Spleen (tissue), 11 donors: ENCODE measurements around the gene GYG1. TPM values are rescaled to one million over a fixed set of nuclear protein-coding genes. Genes with fewer than 3 reads are reported as not detected.

Experiments used
- DNase-seq: peaks from one replicate; pipeline ENCODE4 v3.0.0-alpha.2; 2020
- H3K27ac ChIP-seq, 8 donors: fragments of 200-600 bp; sonication (generic) in 7 of 8; 1 replicate in 4 of 8; 2 replicates in 4 of 8; pipeline versions ENCODE4 v1.5.0 to v1.8.0; 2016 to 2021; ENCODE audit warnings: inconsistent platforms in 4 of 8, mild to moderate bottlenecking in 4 of 8, moderate library complexity in 1 of 8
- H3K27me3 ChIP-seq, 7 donors: fragments of 200-600 bp; sonication (generic) in 6 of 7; replicated peaks in 1 of 7; 1 replicate in 4 of 7; 2 replicates in 3 of 7; pipeline versions ENCODE4 v1.5.0 to v1.8.0; 2016 to 2021; ENCODE audit warnings: inconsistent platforms in 3 of 7, mild to moderate bottlenecking in 1 of 7
- H3K36me3 ChIP-seq, 6 donors: fragments of 200-600 bp; sonication (generic) in 5 of 6; 1 replicate in 4 of 6; 2 replicates in 2 of 6; pipeline versions ENCODE4 v1.5.0 to v1.8.0; 2016 to 2021; ENCODE audit warnings: inconsistent platforms in 2 of 6
- H3K4me1 ChIP-seq, 6 donors: fragments of 200-600 bp; sonication (generic) in 5 of 6; 1 replicate in 3 of 6; 2 replicates in 3 of 6; pipeline versions ENCODE4 v1.5.0 to v1.8.0; 2016 to 2021; ENCODE audit warnings: inconsistent platforms in 3 of 6
- H3K4me3 ChIP-seq, 8 donors: fragments of 200-600 bp; sonication (generic) in 7 of 8; 1 replicate in 4 of 8; 2 replicates in 4 of 8; pipeline versions ENCODE4 v1.5.0 to v1.8.0; 2016 to 2021; ENCODE audit warnings: inconsistent platforms in 4 of 8, mild to moderate bottlenecking in 4 of 8, moderate library complexity in 2 of 8
- H3K9me3 ChIP-seq, 8 donors: fragments of 200-600 bp; sonication (generic) in 7 of 8; 1 replicate in 4 of 8; 2 replicates in 4 of 8; pipeline versions ENCODE4 v1.5.0 to v1.8.0; 2016 to 2021; ENCODE audit warnings: inconsistent platforms in 4 of 8
- CTCF ChIP-seq, 11 experiments: fragments of 200-600 bp in 7 of 11; fragments of 450-650 bp in 4 of 11; sonication (generic) in 4 of 11; IDR thresholded peaks in 8 of 11; conservative IDR thresholded peaks in 3 of 11; 1 replicate in 7 of 11; 2 replicates in 4 of 11; pipeline versions ENCODE4 v1.4.0 to v1.8.0; 2016 to 2021; ENCODE audit warnings: antibody characterized with exemption in 11 of 11, inconsistent platforms in 4 of 11, mild to moderate bottlenecking in 1 of 11
- POLR2A ChIP-seq, 3 donors: fragments of 450-650 bp; IDR thresholded peaks; one replicate each; pipeline ENCODE4 v1.5.1; 2017; ENCODE audit warnings: antibody characterized with exemption in 3 of 3, mild to moderate bottlenecking in 1 of 3
- POLR2AphosphoS5 ChIP-seq, 3 donors: sonication (generic); formaldehyde crosslinking; IDR thresholded peaks; one replicate each; pipeline ENCODE4 v1.5.1; 2017; ENCODE audit warnings: antibody characterized with exemption in 3 of 3
- WGBS, 5 donors: extraction: QIAGEN DNeasy Blood & Tissue Kit in 3 of 5; methylation state at CpG; one replicate each; pipeline versions ENCODE4 v1.1.5 to v1.1.7; 2013 to 2018; 5-methylcytosine and 5-hydroxymethylcytosine counted together
- intact Hi-C: fragments of 100-400 bp; cut with DNase I; formaldehyde crosslinking; loops from one replicate; pipeline ENCODE4 v1.15.0; 2023; ENCODE audit warnings: low total_unique reads
- polyA plus RNA-seq, 3 donors: library from polyadenylated mRNA; stranded (reverse); fragments of 200-250 nt; gene quantifications; one replicate each; pipeline ENCODE4 v1.2.1, GENCODE V29; 2013
- total RNA-seq, 7 donors: library from RNA; depleted of rRNA in 3 of 7; stranded (reverse); fragments of >200 nt in 3 of 7; fragmentation: NEBNext Ultra II Directional in 4 of 7; extraction: Animal tissue kit (Norgen Biotek cat#: 25700) in 4 of 7; gene quantifications; one replicate each; pipeline versions ENCODE4 v1.1.0 to v1.2.1, GENCODE V29; 2016 to 2021
- donor health status: healthy with polysubstance abuse.
- donor health status: DM: no; HTN: no; CAD: no; lungs with moderate emphysema.
- donor health status: DM: no; HTN: no; CAD: no.
- donor health status: Bipolar disorder and iron deficiency.
- donor health status: healthy.
- donor health status: DM: no; HTN: no; CAD: no.
- donor health status: DM: yes; HTN: yes; CAD: no.

Gene GYG1
- total and polyA plus RNA-seq, 10 donors, result 21.4 to 117 (median 54.8) TPM

GRCh38 chr3:148954981-148955380, 36.4 kb upstream of the GYG1 start:
- Histone ChIP-seq H3K36me3 (no peaks in the 10 kb centered on the region), H3K4me3 (no peak overlapping the region), H3K9me3 (no peaks in the 10 kb centered on the region), H3K27me3 (no peaks in the 10 kb centered on the region), H3K27ac (no peak overlapping the region), H3K4me1 (peaks cover 0 to 16% (median 0%) of the 10 kb centered on the region in 6 donors)
- TF ChIP-seq POLR2A (IDR thresholded peaks at IDR 0.05) (no peak), CTCF (IDR thresholded peaks at IDR 0.05 in 8 of 11, conservative IDR thresholded peaks at IDR 0.05 in 3 of 11) (no peak), POLR2AphosphoS5 (IDR thresholded peaks at IDR 0.05) (no peak)
- WGBS, 5 donors, result 61 to 83% (median 75%) methylated on average over 4 of the region's 4 CpGs
- intact Hi-C loops, result loop anchor here (2.0 to 10.0 kb wide), 2 partner anchors 160 to 320 kb away; no protein-coding TSS in a partner anchor
- no peak for DNase-seq

- peaks cover 0 to 16% (median 0%) of the 10 kb centered on the region in 6 donors for H3K4me1 ChIP-seq
- H3K27ac ChIP-seq, result peak overlapping the region in 7 of 8 donors; percentile 13 to 65 (median 36)
- H3K36me3 ChIP-seq, result no peaks in the 10 kb centered on the region
- intact Hi-C loops, result loop anchor here (2.0 to 10.0 kb wide), 2 partner anchors 159 to 319 kb away; no protein-coding TSS in a partner anchor
- no peak overlapping the region for H3K4me3 ChIP-seq
- no peaks in the 10 kb centered on the region for H3K27me3 ChIP-seq
- no peaks in the 10 kb centered on the region for H3K9me3 ChIP-seq
- no peak for DNase-seq
- WGBS, 5 donors, result 62 to 68% (median 66%) methylated on average over 12 of the region's 12 CpGs
- TF ChIP-seq POLR2A (IDR thresholded peaks at IDR 0.05) (no peak), POLR2AphosphoS5 (IDR thresholded peaks at IDR 0.05) (no peak), CTCF (IDR thresholded peaks at IDR 0.05 in 8 of 11, conservative IDR thresholded peaks at IDR 0.05 in 3 of 11) (peak; percentile 28 to 63 (median 49))
Measured at GRCh38 chr3:148955544-148956346, 35.6 kb upstream of the GYG1 start.

- WGBS, 5 donors, result 40 to 56% (median 51%) methylated on average over 2 of the region's 2 CpGs
- intact Hi-C loops, result loop anchor here (10.0 kb wide), 1 partner anchor 157 kb away; no protein-coding TSS in a partner anchor
- Histone ChIP-seq H3K36me3 (no peaks in the 10 kb centered on the region), H3K9me3 (no peaks in the 10 kb centered on the region), H3K4me1 (peaks cover 0 to 16% (median 0%) of the 10 kb centered on the region in 6 donors), H3K27me3 (no peaks in the 10 kb centered on the region), H3K27ac (no peak overlapping the region), H3K4me3 (no peak overlapping the region)
- DNase-seq, result no peak
- no peak for TF ChIP-seq POLR2A (IDR thresholded peaks at IDR 0.05)
- peak in 3 of 11 experiments; percentile 9 to 30 (median 15) for TF ChIP-seq CTCF (IDR thresholded peaks at IDR 0.05 in 8 of 11, conservative IDR thresholded peaks at IDR 0.05 in 3 of 11)
Measured at GRCh38 chr3:148957586-148957985, 33.8 kb upstream of the GYG1 start.

GRCh38 chr3:148958696-148959095, 32.6 kb upstream of the GYG1 start:
- Histone ChIP-seq H3K27me3 (no peaks in the 10 kb centered on the region), H3K4me1 (peaks cover 0 to 16% (median 0%) of the 10 kb centered on the region in 6 donors), H3K36me3 (no peaks in the 10 kb centered on the region), H3K27ac (no peak overlapping the region), H3K9me3 (no peaks in the 10 kb centered on the region), H3K4me3 (no peak overlapping the region)
- 43 to 63% (median 50%) methylated on average over 1 of the region's 1 CpG for WGBS, 5 donors
- TF ChIP-seq CTCF (IDR thresholded peaks at IDR 0.05 in 8 of 11, conservative IDR thresholded peaks at IDR 0.05 in 3 of 11) (no peak), POLR2AphosphoS5 (IDR thresholded peaks at IDR 0.05) (no peak), POLR2A (IDR thresholded peaks at IDR 0.05) (no peak)
- intact Hi-C loops, result loop anchor here (10.0 kb wide), 1 partner anchor 156 kb away; no protein-coding TSS in a partner anchor
- no peak for DNase-seq
